CD14-positive monocyte (primary cell): ENCODE results near the gene POU2F1. TPM values are rescaled to one million over a fixed set of nuclear protein-coding genes. Genes with fewer than 3 reads are reported as not detected.

Experiments used
- DNase-seq, 3 donors: peaks; one replicate each; pipeline ENCODE4 v3.0.0-alpha.2; 2011 to 2022
- H2AFZ ChIP-seq: 2 replicates; pipeline ENCODE4 v1.6.0; 2012; ENCODE audit warnings: mild to moderate bottlenecking, low read depth, low read length, inconsistent platforms; ENCODE audit not compliant: insufficient read depth, poor library complexity, severe bottlenecking
- H3K27ac ChIP-seq, 2 donors: 1 replicate in 1 of 2; 2 replicates in 1 of 2; pipeline ENCODE4 v1.5.1; 2012 to 2013; ENCODE audit warnings: low read length in 2 of 2, control low read depth in 1 of 2, inconsistent platforms in 1 of 2, low read depth in 1 of 2, mild to moderate bottlenecking in 1 of 2
- H3K27me3 ChIP-seq, 2 donors: one replicate each; pipeline versions ENCODE4 v1.6.0 to v1.6.1; 2011 to 2013; ENCODE audit warnings: low read length in 2 of 2; ENCODE audit not compliant: control insufficient read depth in 2 of 2, insufficient read depth in 2 of 2
- H3K36me3 ChIP-seq, 2 donors: replicated peaks in 1 of 2; 1 replicate in 1 of 2; 2 replicates in 1 of 2; pipeline versions ENCODE4 v1.5.1 to v1.6.1; 2012 to 2013; ENCODE audit warnings: low read length in 2 of 2, control low read depth in 1 of 2, inconsistent platforms in 1 of 2, mild to moderate bottlenecking in 1 of 2; ENCODE audit not compliant: insufficient read depth in 2 of 2, control insufficient read depth in 1 of 2
- H3K4me1 ChIP-seq, 2 donors: 1 replicate in 1 of 2; 2 replicates in 1 of 2; pipeline versions ENCODE4 v1.5.1 to v1.6.1; 2012 to 2013; ENCODE audit warnings: low read length in 2 of 2, control low read depth in 1 of 2, inconsistent platforms in 1 of 2, mild to moderate bottlenecking in 1 of 2, moderate library complexity in 1 of 2; ENCODE audit not compliant: insufficient read depth in 2 of 2, control insufficient read depth in 1 of 2
- H3K4me2 ChIP-seq: replicated peaks from 2 replicates; pipeline ENCODE3; 2012; ENCODE audit warnings: low read length, moderate library complexity, mild to moderate bottlenecking; ENCODE audit not compliant: poor library complexity, severe bottlenecking; ENCODE audit errors: extremely low read depth
- H3K4me3 ChIP-seq, 3 experiments: fragments of 200-600 bp in 1 of 3; sonication (generic) in 1 of 3; replicated peaks in 1 of 3; 1 replicate in 2 of 3; 2 replicates in 1 of 3; pipeline ENCODE4 v1.5.1; 2011 to 2013; ENCODE audit warnings: low read length in 3 of 3, mild to moderate bottlenecking in 3 of 3, control low read depth in 2 of 3, low read depth in 2 of 3, inconsistent platforms in 1 of 3, moderate library complexity in 1 of 3
- H3K79me2 ChIP-seq: 2 replicates; pipeline ENCODE4 v1.6.0; 2012; ENCODE audit warnings: mild to moderate bottlenecking, control low read depth, inconsistent platforms, low read length, moderate library complexity; ENCODE audit not compliant: insufficient read depth
- H3K9ac ChIP-seq: 2 replicates; pipeline ENCODE4 v1.6.0; 2017; ENCODE audit warnings: low read length, mild to moderate bottlenecking; ENCODE audit not compliant: insufficient read depth, poor library complexity, severe bottlenecking
- H3K9me3 ChIP-seq, 2 donors: replicated peaks in 1 of 2; 1 replicate in 1 of 2; 2 replicates in 1 of 2; pipeline versions ENCODE4 v1.5.1 to v1.6.1; 2012 to 2013; ENCODE audit warnings: low read length in 2 of 2, control low read depth in 1 of 2; ENCODE audit not compliant: control insufficient read depth in 1 of 2, insufficient read depth in 1 of 2
- H4K20me1 ChIP-seq: 2 replicates; pipeline ENCODE4 v1.6.0; 2012; ENCODE audit warnings: mild to moderate bottlenecking, low read length, control low read depth, moderate library complexity; ENCODE audit not compliant: insufficient read depth
- H3K27ac Mint-ChIP-seq, 7 donors: one replicate each; pipeline ENCODE4 v1.8.0; 2020; ENCODE audit warnings: mild to moderate bottlenecking in 7 of 7, mixed read lengths in 7 of 7, moderate library complexity in 6 of 7, inconsistent platforms in 2 of 7
- H3K27me3 Mint-ChIP-seq, 3 donors: one replicate each; pipeline ENCODE4 v1.8.0; 2021 to 2022; ENCODE audit warnings: low read depth in 3 of 3, mild to moderate bottlenecking in 3 of 3, mixed read lengths in 3 of 3, moderate library complexity in 3 of 3, inconsistent platforms in 1 of 3
- H3K36me3 Mint-ChIP-seq, 2 donors: one replicate each; pipeline ENCODE4 v1.8.0; 2020; ENCODE audit warnings: mixed read lengths in 2 of 2, inconsistent platforms in 1 of 2, mild to moderate bottlenecking in 1 of 2
- H3K4me1 Mint-ChIP-seq: one replicate; pipeline ENCODE4 v1.8.0; 2020; ENCODE audit warnings: mild to moderate bottlenecking, mixed read lengths
- H3K4me3 Mint-ChIP-seq, 2 donors: one replicate each; pipeline ENCODE4 v1.8.0; 2020; ENCODE audit warnings: mild to moderate bottlenecking in 2 of 2, mixed read lengths in 2 of 2, moderate library complexity in 1 of 2
- H3K9me3 Mint-ChIP-seq, 7 donors: one replicate each; pipeline ENCODE4 v1.8.0; 2020 to 2022; ENCODE audit warnings: mixed read lengths in 7 of 7, mild to moderate bottlenecking in 6 of 7, moderate library complexity in 6 of 7, inconsistent platforms in 2 of 7
- CTCF ChIP-seq: fragments of 200-600 bp; IDR thresholded peaks from one replicate; pipeline ENCODE4 v1.8.0; 2022; ENCODE audit warnings: antibody characterized with exemption, mild to moderate bottlenecking
- WGBS: methylation state at CpG from one replicate; pipeline ENCODE4 v1.1.5; 2013; ENCODE audit warnings: missing lambda C conversion rate; ENCODE audit not compliant: insufficient coverage; 5-methylcytosine and 5-hydroxymethylcytosine counted together
- intact Hi-C, 2 donors: fragments of 100-400 bp; cut with micrococcal nuclease; formaldehyde crosslinking; loops; one replicate each; pipeline versions ENCODE4 v1.15.0 to v1.15.1; 2023
- polyA plus RNA-seq, 3 donors: library from polyadenylated mRNA; depleted of rRNA in 1 of 3; unstranded in 2 of 3; stranded (reverse) in 1 of 3; fragments of 300-500 nt in 2 of 3; fragments of >200 nt in 1 of 3; fragmentation: Illumina TruSeq in 2 of 3; gene quantifications; 1 replicate in 2 of 3; 2 replicates in 1 of 3; pipeline ENCODE4 v1.2.3, GENCODE V29; 2012 to 2021

Gene POU2F1
- polyA plus RNA-seq, 3 donors: 2.3 to 4.2 (median 3.9) TPM

GRCh38 chr1:167440345-167440744, 219.7 kb downstream of the POU2F1 start:
- no peak overlapping the region for H2AFZ ChIP-seq
- no peaks in the 10 kb centered on the region for H3K79me2 ChIP-seq
- no peak overlapping the region for H3K4me3 ChIP-seq
- intact Hi-C loops: loop anchor here (2.0 to 10.0 kb wide), 5 partner anchors 94 to 376 kb away; no protein-coding TSS in a partner anchor
- no peaks in the 10 kb centered on the region for H4K20me1 ChIP-seq
- H3K27me3 ChIP-seq: peaks cover 0 to 15% of the 10 kb centered on the region in 2 donors
- H3K27me3 Mint-ChIP-seq: peaks cover 16 to 24% (median 18%) of the 10 kb centered on the region in 3 donors
- 98% methylated on average over 4 of the region's 4 CpGs for WGBS
- no peak for TF ChIP-seq CTCF
- H3K9me3 Mint-ChIP-seq: peaks cover 0 to 2% (median 0%) of the 10 kb centered on the region in 7 donors
- no peak overlapping the region for H3K27ac ChIP-seq
- H3K9me3 ChIP-seq: no peaks in the 10 kb centered on the region
- no peak for DNase-seq
- H3K27ac Mint-ChIP-seq: peak overlapping the region in 1 of 7 donors; percentile 0
- H3K9ac ChIP-seq: no peak overlapping the region
- H3K4me2 ChIP-seq: no peak overlapping the region
- H3K36me3 ChIP-seq: no peaks in the 10 kb centered on the region
- H3K4me1 ChIP-seq: peaks cover 11 to 13% of the 10 kb centered on the region in 2 donors
- H3K4me1 Mint-ChIP-seq: peaks cover 23% of the 10 kb centered on the region
- H3K36me3 Mint-ChIP-seq: no peaks in the 10 kb centered on the region
- peak overlapping the region in 1 of 2 donors; percentile 6 for H3K4me3 Mint-ChIP-seq

GRCh38 chr1:167440776-167441175, 220.1 kb downstream of the POU2F1 start:
- Mint-ChIP-seq H3K9me3 (peaks cover 0 to 2% (median 0%) of the 10 kb centered on the region in 7 donors), H3K36me3 (no peaks in the 10 kb centered on the region), H3K27me3 (peaks cover 16 to 24% (median 18%) of the 10 kb centered on the region in 3 donors), H3K4me1 (peaks cover 25% of the 10 kb centered on the region), H3K4me3 (no peak overlapping the region), H3K27ac (no peak overlapping the region)
- 97% methylated on average over 8 of the region's 8 CpGs for WGBS
- no peak overlapping the region for H3K27ac ChIP-seq
- H3K27me3 ChIP-seq: peaks cover 0 to 15% of the 10 kb centered on the region in 2 donors
- no peaks in the 10 kb centered on the region for H4K20me1 ChIP-seq
- no peaks in the 10 kb centered on the region for H3K9me3 ChIP-seq
- TF ChIP-seq CTCF: no peak
- peaks cover 11 to 13% of the 10 kb centered on the region in 2 donors for H3K4me1 ChIP-seq
- no peak overlapping the region for H3K4me3 ChIP-seq
- intact Hi-C loops: loop anchor here (2.0 to 10.0 kb wide), 5 partner anchors 94 to 376 kb away; no protein-coding TSS in a partner anchor
- no peak overlapping the region for H3K9ac ChIP-seq
- no peaks in the 10 kb centered on the region for H3K36me3 ChIP-seq
- no peaks in the 10 kb centered on the region for H3K79me2 ChIP-seq
- H3K4me2 ChIP-seq: no peak overlapping the region
- H2AFZ ChIP-seq: no peak overlapping the region
- no peak for DNase-seq
